CD14-positive monocyte (primary cell): ENCODE data around the gene RBP5. TPM values are rescaled to one million over a fixed set of nuclear protein-coding genes. Genes with fewer than 3 reads are reported as not detected.

Experiments used
- DNase-seq, 3 donors: peaks; one replicate each; pipeline ENCODE4 v3.0.0-alpha.2; 2011 to 2022
- H2AFZ ChIP-seq: 2 replicates; pipeline ENCODE4 v1.6.0; 2012; ENCODE audit warnings: mild to moderate bottlenecking, low read depth, low read length, inconsistent platforms; ENCODE audit not compliant: insufficient read depth, poor library complexity, severe bottlenecking
- H3K27ac ChIP-seq, 2 donors: 1 replicate in 1 of 2; 2 replicates in 1 of 2; pipeline ENCODE4 v1.5.1; 2012 to 2013; ENCODE audit warnings: low read length in 2 of 2, control low read depth in 1 of 2, inconsistent platforms in 1 of 2, low read depth in 1 of 2, mild to moderate bottlenecking in 1 of 2
- H3K27me3 ChIP-seq, 2 donors: one replicate each; pipeline versions ENCODE4 v1.6.0 to v1.6.1; 2011 to 2013; ENCODE audit warnings: low read length in 2 of 2; ENCODE audit not compliant: control insufficient read depth in 2 of 2, insufficient read depth in 2 of 2
- H3K36me3 ChIP-seq, 2 donors: replicated peaks in 1 of 2; 1 replicate in 1 of 2; 2 replicates in 1 of 2; pipeline versions ENCODE4 v1.5.1 to v1.6.1; 2012 to 2013; ENCODE audit warnings: low read length in 2 of 2, control low read depth in 1 of 2, inconsistent platforms in 1 of 2, mild to moderate bottlenecking in 1 of 2; ENCODE audit not compliant: insufficient read depth in 2 of 2, control insufficient read depth in 1 of 2
- H3K4me1 ChIP-seq, 2 donors: 1 replicate in 1 of 2; 2 replicates in 1 of 2; pipeline versions ENCODE4 v1.5.1 to v1.6.1; 2012 to 2013; ENCODE audit warnings: low read length in 2 of 2, control low read depth in 1 of 2, inconsistent platforms in 1 of 2, mild to moderate bottlenecking in 1 of 2, moderate library complexity in 1 of 2; ENCODE audit not compliant: insufficient read depth in 2 of 2, control insufficient read depth in 1 of 2
- H3K4me2 ChIP-seq: replicated peaks from 2 replicates; pipeline ENCODE3; 2012; ENCODE audit warnings: low read length, moderate library complexity, mild to moderate bottlenecking; ENCODE audit not compliant: poor library complexity, severe bottlenecking; ENCODE audit errors: extremely low read depth
- H3K4me3 ChIP-seq, 3 experiments: fragments of 200-600 bp in 1 of 3; sonication (generic) in 1 of 3; replicated peaks in 1 of 3; 1 replicate in 2 of 3; 2 replicates in 1 of 3; pipeline ENCODE4 v1.5.1; 2011 to 2013; ENCODE audit warnings: low read length in 3 of 3, mild to moderate bottlenecking in 3 of 3, control low read depth in 2 of 3, low read depth in 2 of 3, inconsistent platforms in 1 of 3, moderate library complexity in 1 of 3
- H3K79me2 ChIP-seq: 2 replicates; pipeline ENCODE4 v1.6.0; 2012; ENCODE audit warnings: mild to moderate bottlenecking, control low read depth, inconsistent platforms, low read length, moderate library complexity; ENCODE audit not compliant: insufficient read depth
- H3K9ac ChIP-seq: 2 replicates; pipeline ENCODE4 v1.6.0; 2017; ENCODE audit warnings: low read length, mild to moderate bottlenecking; ENCODE audit not compliant: insufficient read depth, poor library complexity, severe bottlenecking
- H3K9me3 ChIP-seq, 2 donors: replicated peaks in 1 of 2; 1 replicate in 1 of 2; 2 replicates in 1 of 2; pipeline versions ENCODE4 v1.5.1 to v1.6.1; 2012 to 2013; ENCODE audit warnings: low read length in 2 of 2, control low read depth in 1 of 2; ENCODE audit not compliant: control insufficient read depth in 1 of 2, insufficient read depth in 1 of 2
- H4K20me1 ChIP-seq: 2 replicates; pipeline ENCODE4 v1.6.0; 2012; ENCODE audit warnings: mild to moderate bottlenecking, low read length, control low read depth, moderate library complexity; ENCODE audit not compliant: insufficient read depth
- H3K27ac Mint-ChIP-seq, 7 donors: one replicate each; pipeline ENCODE4 v1.8.0; 2020; ENCODE audit warnings: mild to moderate bottlenecking in 7 of 7, mixed read lengths in 7 of 7, moderate library complexity in 6 of 7, inconsistent platforms in 2 of 7
- H3K27me3 Mint-ChIP-seq, 3 donors: one replicate each; pipeline ENCODE4 v1.8.0; 2021 to 2022; ENCODE audit warnings: low read depth in 3 of 3, mild to moderate bottlenecking in 3 of 3, mixed read lengths in 3 of 3, moderate library complexity in 3 of 3, inconsistent platforms in 1 of 3
- H3K36me3 Mint-ChIP-seq, 2 donors: one replicate each; pipeline ENCODE4 v1.8.0; 2020; ENCODE audit warnings: mixed read lengths in 2 of 2, inconsistent platforms in 1 of 2, mild to moderate bottlenecking in 1 of 2
- H3K4me1 Mint-ChIP-seq: one replicate; pipeline ENCODE4 v1.8.0; 2020; ENCODE audit warnings: mild to moderate bottlenecking, mixed read lengths
- H3K4me3 Mint-ChIP-seq, 2 donors: one replicate each; pipeline ENCODE4 v1.8.0; 2020; ENCODE audit warnings: mild to moderate bottlenecking in 2 of 2, mixed read lengths in 2 of 2, moderate library complexity in 1 of 2
- H3K9me3 Mint-ChIP-seq, 7 donors: one replicate each; pipeline ENCODE4 v1.8.0; 2020 to 2022; ENCODE audit warnings: mixed read lengths in 7 of 7, mild to moderate bottlenecking in 6 of 7, moderate library complexity in 6 of 7, inconsistent platforms in 2 of 7
- WGBS: methylation state at CpG from one replicate; pipeline ENCODE4 v1.1.5; 2013; ENCODE audit warnings: missing lambda C conversion rate; ENCODE audit not compliant: insufficient coverage; 5-methylcytosine and 5-hydroxymethylcytosine counted together
- intact Hi-C, 2 donors: fragments of 100-400 bp; cut with micrococcal nuclease; formaldehyde crosslinking; loops; one replicate each; pipeline versions ENCODE4 v1.15.0 to v1.15.1; 2023
- polyA plus RNA-seq, 3 donors: library from polyadenylated mRNA; depleted of rRNA in 1 of 3; unstranded in 2 of 3; stranded (reverse) in 1 of 3; fragments of 300-500 nt in 2 of 3; fragments of >200 nt in 1 of 3; fragmentation: Illumina TruSeq in 2 of 3; gene quantifications; 1 replicate in 2 of 3; 2 replicates in 1 of 3; pipeline ENCODE4 v1.2.3, GENCODE V29; 2012 to 2021
- TF ChIP-seq, protein P1 (sequence below): fragments of 200-600 bp; IDR thresholded peaks from one replicate; pipeline ENCODE4 v1.8.0; 2022; ENCODE audit warnings: antibody characterized with exemption, mild to moderate bottlenecking

Gene RBP5
- polyA plus RNA-seq, 3 donors = not detected

DNA sequence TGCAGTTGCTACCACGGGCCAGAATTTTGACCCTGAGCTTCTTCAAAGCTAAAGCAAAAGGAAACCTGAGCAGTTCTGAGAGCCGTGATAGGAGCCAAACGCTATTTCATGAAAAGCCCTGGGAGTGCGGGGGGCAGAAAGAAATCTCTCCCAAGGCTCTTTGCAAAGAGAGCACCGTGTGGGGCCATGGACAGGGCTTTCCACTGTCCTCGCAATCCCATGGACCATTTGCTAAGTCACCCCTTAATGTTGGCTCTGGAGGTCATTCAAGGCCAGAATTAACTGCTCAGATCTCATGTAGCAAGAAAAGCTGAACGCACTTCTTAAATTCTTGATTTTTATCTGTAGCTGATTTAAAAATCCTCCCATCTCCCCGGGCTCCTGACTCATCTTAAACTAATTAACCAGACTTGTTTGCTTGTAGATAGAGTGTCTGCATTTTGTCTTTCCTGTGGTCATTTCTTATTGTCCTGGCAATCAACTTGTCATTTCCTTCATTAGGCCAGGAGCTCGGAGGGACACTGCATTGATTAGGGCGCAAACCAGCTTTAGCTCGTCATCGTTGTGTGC is 26.3 kb upstream of the RBP5 start:
- no peaks in the 10 kb centered on the region for H3K27me3 ChIP-seq
- H3K79me2 ChIP-seq = no peaks in the 10 kb centered on the region
- H3K4me2 ChIP-seq = no peak overlapping the region
- 94% methylated on average over 9 of the region's 12 CpGs for WGBS
- Mint-ChIP-seq H3K9me3 (no peaks in the 10 kb centered on the region), H3K27ac (no peak overlapping the region), H3K4me1 (no peaks in the 10 kb centered on the region), H3K27me3 (peaks cover 0 to 1% (median 0%) of the 10 kb centered on the region in 3 donors), H3K36me3 (peaks cover 14 to 42% of the 10 kb centered on the region in 2 donors), H3K4me3 (no peak overlapping the region)
- no peaks in the 10 kb centered on the region for H4K20me1 ChIP-seq
- DNase-seq = no peak
- intact Hi-C loops = no loop called here
- no peaks in the 10 kb centered on the region for H3K4me1 ChIP-seq
- H3K4me3 ChIP-seq = no peak overlapping the region
- peaks cover 0 to 12% of the 10 kb centered on the region in 2 donors for H3K36me3 ChIP-seq
- no peaks in the 10 kb centered on the region for H3K9me3 ChIP-seq
- no peak overlapping the region for H3K27ac ChIP-seq
- H3K9ac ChIP-seq = no peak overlapping the region
- TF ChIP-seq, protein P1, sequence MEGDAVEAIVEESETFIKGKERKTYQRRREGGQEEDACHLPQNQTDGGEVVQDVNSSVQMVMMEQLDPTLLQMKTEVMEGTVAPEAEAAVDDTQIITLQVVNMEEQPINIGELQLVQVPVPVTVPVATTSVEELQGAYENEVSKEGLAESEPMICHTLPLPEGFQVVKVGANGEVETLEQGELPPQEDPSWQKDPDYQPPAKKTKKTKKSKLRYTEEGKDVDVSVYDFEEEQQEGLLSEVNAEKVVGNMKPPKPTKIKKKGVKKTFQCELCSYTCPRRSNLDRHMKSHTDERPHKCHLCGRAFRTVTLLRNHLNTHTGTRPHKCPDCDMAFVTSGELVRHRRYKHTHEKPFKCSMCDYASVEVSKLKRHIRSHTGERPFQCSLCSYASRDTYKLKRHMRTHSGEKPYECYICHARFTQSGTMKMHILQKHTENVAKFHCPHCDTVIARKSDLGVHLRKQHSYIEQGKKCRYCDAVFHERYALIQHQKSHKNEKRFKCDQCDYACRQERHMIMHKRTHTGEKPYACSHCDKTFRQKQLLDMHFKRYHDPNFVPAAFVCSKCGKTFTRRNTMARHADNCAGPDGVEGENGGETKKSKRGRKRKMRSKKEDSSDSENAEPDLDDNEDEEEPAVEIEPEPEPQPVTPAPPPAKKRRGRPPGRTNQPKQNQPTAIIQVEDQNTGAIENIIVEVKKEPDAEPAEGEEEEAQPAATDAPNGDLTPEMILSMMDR = no peak
- H2AFZ ChIP-seq = no peak overlapping the region

DNA sequence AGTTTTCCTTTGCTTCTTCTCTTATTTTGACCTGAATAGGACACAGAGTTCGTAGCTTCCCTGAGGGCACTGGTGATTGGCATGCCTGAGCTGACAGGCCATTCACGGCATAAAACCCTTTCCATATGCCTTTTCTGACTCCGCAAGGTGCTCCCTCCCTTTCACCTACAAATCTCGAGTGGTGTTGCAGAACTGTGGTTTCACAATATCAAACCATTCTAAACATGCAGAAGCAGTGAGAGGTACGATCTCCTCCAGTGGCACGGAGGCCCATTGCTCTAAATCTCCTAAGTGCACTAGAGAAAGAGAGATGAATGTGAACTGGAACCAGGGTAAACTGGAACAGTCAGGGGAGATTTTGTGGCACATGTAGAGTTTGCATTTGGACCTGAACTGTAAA is 25.4 kb upstream of the RBP5 start:
- Mint-ChIP-seq H3K36me3 (peaks cover 22 to 51% of the 10 kb centered on the region in 2 donors), H3K9me3 (no peaks in the 10 kb centered on the region), H3K4me1 (no peaks in the 10 kb centered on the region), H3K27me3 (peaks cover 0 to 1% (median 0%) of the 10 kb centered on the region in 3 donors), H3K27ac (peak overlapping the region in 1 of 7 donors; percentile 20), H3K4me3 (no peak overlapping the region)
- TF ChIP-seq, protein P1 = no peak
- peaks cover 0 to 21% of the 10 kb centered on the region in 2 donors for H3K36me3 ChIP-seq
- no peak overlapping the region for H3K27ac ChIP-seq
- H3K4me2 ChIP-seq = no peak overlapping the region
- intact Hi-C loops = no loop called here
- H3K27me3 ChIP-seq = no peaks in the 10 kb centered on the region
- H3K4me1 ChIP-seq = no peaks in the 10 kb centered on the region
- no peak overlapping the region for H3K9ac ChIP-seq
- no peak overlapping the region for H2AFZ ChIP-seq
- no peaks in the 10 kb centered on the region for H4K20me1 ChIP-seq
- H3K4me3 ChIP-seq = no peak overlapping the region
- 94% methylated on average over 4 of the region's 6 CpGs for WGBS
- no peak for DNase-seq
- H3K79me2 ChIP-seq = no peaks in the 10 kb centered on the region
- no peaks in the 10 kb centered on the region for H3K9me3 ChIP-seq
